ENCODE results near the gene EMILIN2.
A peak's percentile ranks its signal among the peaks of the same experiment; 100 is the strongest.

EMILIN2 gene

DNA sequence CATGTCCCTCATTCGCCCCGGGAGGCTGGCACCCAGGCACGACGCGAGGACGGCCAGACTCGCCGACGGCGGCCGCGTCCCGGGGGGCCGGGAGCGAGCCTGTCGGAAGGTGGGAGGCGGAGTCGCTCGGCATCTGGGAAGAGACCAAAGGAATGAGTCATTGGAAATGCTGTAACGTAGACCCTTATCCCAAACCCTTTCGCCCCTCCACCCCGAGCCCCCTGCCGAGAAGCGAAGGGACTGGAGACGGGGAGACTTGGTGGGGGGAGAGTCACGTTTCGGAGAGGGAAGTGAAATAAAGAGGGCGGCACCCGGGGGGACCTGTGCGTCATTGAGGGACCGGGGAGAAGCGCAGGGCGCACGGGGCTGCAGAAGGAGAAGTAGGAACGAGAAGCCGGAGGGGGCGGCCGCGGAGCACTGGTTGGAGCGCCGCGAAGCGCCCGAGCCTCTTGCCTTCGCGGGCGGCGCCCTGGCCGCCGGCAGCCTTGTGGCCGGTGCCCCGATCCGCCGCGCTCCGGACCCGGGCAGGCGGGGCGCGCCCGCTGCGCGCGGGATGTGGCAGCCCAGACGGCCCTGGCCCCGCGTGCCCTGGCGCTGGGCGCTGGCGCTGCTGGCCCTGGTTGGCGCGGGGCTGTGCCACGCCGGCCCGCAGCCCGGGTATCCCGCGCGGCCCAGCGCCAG, at the start of gene EMILIN2:
Gene EMILIN2, plus strand, starts transcription at position 371 of the 681 bp plus-strand sequence. Its CDS starts 183 bp downstream, at position 554.
- Histone ChIP-seq H2AFZ (ENCODE audit: low read length) (no peak within 1 kb of the TSS), H3K4me1 (ENCODE audit: insufficient read depth, low read length, severe bottlenecking) (no peaks in the 10 kb centered on the region), H3K9me3 (ENCODE audit: low read length) (no peaks in the 10 kb centered on the region), H4K20me1 (ENCODE audit: insufficient read depth, low read length) (no peaks in the 10 kb centered on the region), H3K4me3 (ENCODE audit: low read depth, low read length, poor library complexity, severe bottlenecking) (no peak within 1 kb of the TSS), H3K4me2 (ENCODE audit: low read length) (peak within 1 kb of the TSS; percentile 34; the same call in 1 of the 2 replicates), H3K27me3 (ENCODE audit: insufficient read depth, low read length) (no peaks in the 10 kb centered on the region; the same call in 1 of the 2 replicates), H3K9me2 (ENCODE audit: low read depth, low read length) (no peaks in the 10 kb centered on the region), H3K9ac (ENCODE audit: low read length) (no peak within 1 kb of the TSS), H3F3A (ENCODE audit: insufficient read depth, low read length) (no peaks in the 10 kb centered on the region), H3K27ac (ENCODE audit: low read depth, low read length, poor library complexity, severe bottlenecking) (no peak within 1 kb of the TSS), H3K79me2 (ENCODE audit: insufficient read depth, low read length) (no peaks in the 10 kb centered on the region), H3K36me3 (ENCODE audit: insufficient read depth, low read length) (no peaks in the 10 kb centered on the region)
- TF ChIP-seq, protein P1, sequence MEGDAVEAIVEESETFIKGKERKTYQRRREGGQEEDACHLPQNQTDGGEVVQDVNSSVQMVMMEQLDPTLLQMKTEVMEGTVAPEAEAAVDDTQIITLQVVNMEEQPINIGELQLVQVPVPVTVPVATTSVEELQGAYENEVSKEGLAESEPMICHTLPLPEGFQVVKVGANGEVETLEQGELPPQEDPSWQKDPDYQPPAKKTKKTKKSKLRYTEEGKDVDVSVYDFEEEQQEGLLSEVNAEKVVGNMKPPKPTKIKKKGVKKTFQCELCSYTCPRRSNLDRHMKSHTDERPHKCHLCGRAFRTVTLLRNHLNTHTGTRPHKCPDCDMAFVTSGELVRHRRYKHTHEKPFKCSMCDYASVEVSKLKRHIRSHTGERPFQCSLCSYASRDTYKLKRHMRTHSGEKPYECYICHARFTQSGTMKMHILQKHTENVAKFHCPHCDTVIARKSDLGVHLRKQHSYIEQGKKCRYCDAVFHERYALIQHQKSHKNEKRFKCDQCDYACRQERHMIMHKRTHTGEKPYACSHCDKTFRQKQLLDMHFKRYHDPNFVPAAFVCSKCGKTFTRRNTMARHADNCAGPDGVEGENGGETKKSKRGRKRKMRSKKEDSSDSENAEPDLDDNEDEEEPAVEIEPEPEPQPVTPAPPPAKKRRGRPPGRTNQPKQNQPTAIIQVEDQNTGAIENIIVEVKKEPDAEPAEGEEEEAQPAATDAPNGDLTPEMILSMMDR (IDR thresholded peaks at IDR 0.05; ENCODE audit: low read length), result no peak
- TF ChIP-seq EZH2 (IDR thresholded peaks at IDR 0.05; ENCODE audit: borderline replicate concordance, low read length), result no peak

DNA sequence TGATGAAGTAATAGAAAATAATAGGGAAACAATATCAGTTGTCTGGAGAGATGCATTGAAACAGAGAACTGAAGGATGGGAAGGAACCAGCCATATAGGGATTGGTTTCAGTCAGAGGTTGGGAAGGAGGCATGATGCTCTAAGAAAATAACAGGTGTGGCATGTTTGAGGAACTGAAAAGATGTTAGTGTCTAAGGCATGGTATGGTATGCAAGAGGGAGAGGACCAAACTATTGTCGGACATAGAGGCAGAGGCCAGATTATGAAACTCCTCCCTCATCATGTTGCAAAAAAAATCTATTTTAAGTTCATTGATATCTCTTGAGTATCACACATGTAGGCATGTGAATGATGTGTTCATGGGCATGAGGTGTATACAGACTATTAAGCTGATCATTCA, 48.9 kb upstream of the EMILIN2 start:
- no peaks in the 10 kb centered on the region for H3K79me2 ChIP-seq (ENCODE audit: insufficient read depth, low read length)
- H3K27ac ChIP-seq (ENCODE audit: low read depth, low read length, poor library complexity, severe bottlenecking), result no peak overlapping the region
- no peaks in the 10 kb centered on the region for H3K4me1 ChIP-seq (ENCODE audit: insufficient read depth, low read length, severe bottlenecking)
- no peak for TF ChIP-seq EZH2 (IDR thresholded peaks at IDR 0.05; ENCODE audit: borderline replicate concordance, low read length)
- TF ChIP-seq, protein P1 (IDR thresholded peaks at IDR 0.05; ENCODE audit: low read length), result no peak
- peaks cover 31% of the 10 kb centered on the region for H3K36me3 ChIP-seq (ENCODE audit: insufficient read depth, low read length)
- H2AFZ ChIP-seq (ENCODE audit: low read length), result no peak overlapping the region
- H3K27me3 ChIP-seq (ENCODE audit: insufficient read depth, low read length), result no peaks in the 10 kb centered on the region
- H3K9me2 ChIP-seq (ENCODE audit: low read depth, low read length), result no peaks in the 10 kb centered on the region
- H3K9ac ChIP-seq (ENCODE audit: low read length), result no peak overlapping the region
- no peaks in the 10 kb centered on the region for H3K9me3 ChIP-seq (ENCODE audit: low read length)
- H4K20me1 ChIP-seq (ENCODE audit: insufficient read depth, low read length), result no peaks in the 10 kb centered on the region
- no peak overlapping the region for H3K4me3 ChIP-seq (ENCODE audit: low read depth, low read length, poor library complexity, severe bottlenecking)
- no peaks in the 10 kb centered on the region for H3F3A ChIP-seq (ENCODE audit: insufficient read depth, low read length)
- no peak overlapping the region for H3K4me2 ChIP-seq (ENCODE audit: low read length)

DNA sequence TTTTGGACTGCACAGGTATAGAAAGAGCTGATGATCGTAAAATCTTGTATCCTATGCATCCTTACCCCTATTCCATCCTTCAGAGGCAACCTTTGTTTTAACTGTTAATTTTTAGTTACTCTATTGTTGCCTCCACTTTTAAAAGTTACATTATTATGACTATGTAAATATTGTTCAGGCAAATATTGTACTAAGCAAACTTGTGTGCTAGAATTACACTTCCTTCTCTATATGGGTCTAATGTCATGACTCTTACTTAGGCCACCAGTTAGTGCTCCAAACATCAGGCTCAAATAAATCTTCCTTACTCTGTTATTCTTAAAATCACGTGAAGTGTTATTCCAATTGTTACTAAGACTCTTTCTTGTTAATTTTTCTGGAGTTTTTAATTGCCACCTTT, 47.4 kb upstream of the EMILIN2 start:
- Histone ChIP-seq H3K27me3 (ENCODE audit: insufficient read depth, low read length) (no peaks in the 10 kb centered on the region), H3K79me2 (ENCODE audit: insufficient read depth, low read length) (no peaks in the 10 kb centered on the region), H3F3A (ENCODE audit: insufficient read depth, low read length) (no peaks in the 10 kb centered on the region), H3K36me3 (ENCODE audit: insufficient read depth, low read length) (peaks cover 31% of the 10 kb centered on the region), H3K4me3 (ENCODE audit: low read depth, low read length, poor library complexity, severe bottlenecking) (no peak overlapping the region), H3K4me2 (ENCODE audit: low read length) (no peak overlapping the region), H4K20me1 (ENCODE audit: insufficient read depth, low read length) (no peaks in the 10 kb centered on the region), H3K4me1 (ENCODE audit: insufficient read depth, low read length, severe bottlenecking) (no peaks in the 10 kb centered on the region), H3K9me2 (ENCODE audit: low read depth, low read length) (no peaks in the 10 kb centered on the region), H3K9ac (ENCODE audit: low read length) (no peak overlapping the region), H2AFZ (ENCODE audit: low read length) (no peak overlapping the region), H3K9me3 (ENCODE audit: low read length) (no peaks in the 10 kb centered on the region), H3K27ac (ENCODE audit: low read depth, low read length, poor library complexity, severe bottlenecking) (no peak overlapping the region)
- TF ChIP-seq EZH2 (IDR thresholded peaks at IDR 0.05; ENCODE audit: borderline replicate concordance, low read length), result no peak
- TF ChIP-seq, protein P1 (IDR thresholded peaks at IDR 0.05; ENCODE audit: low read length), result no peak

Data from OCI-LY1 (cell line).